Measurements from ENCODE around the gene PRM3.

PRM3 gene

DNA sequence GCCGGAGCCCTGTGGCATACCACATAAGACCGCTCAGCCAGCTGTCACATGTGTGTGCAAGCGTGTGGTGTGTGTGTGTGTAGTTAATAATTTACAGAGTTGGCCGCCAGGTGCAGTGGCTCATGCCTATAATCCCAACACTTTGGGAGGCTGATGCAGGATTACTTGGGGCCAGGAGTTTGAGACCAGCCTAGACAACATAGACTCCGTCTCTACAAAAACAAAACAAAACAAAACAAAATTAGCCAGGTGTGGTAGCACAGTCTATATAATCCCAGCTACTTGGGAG is 37.8 kb downstream of the PRM3 start:
- no peaks in the 10 kb centered on the region for H3K9me3 ChIP-seq (ENCODE audit: control insufficient read depth, insufficient read depth, low read length)
- H3K4me3 ChIP-seq (ENCODE audit: low read depth, low read length), result no peak overlapping the region
- no peaks in the 10 kb centered on the region for H3K36me3 ChIP-seq (ENCODE audit: control insufficient read depth, insufficient read depth, low read length)
- H3K27me3 ChIP-seq (ENCODE audit: control insufficient read depth, insufficient read depth, low read length), result peaks cover 4% of the 10 kb centered on the region; the same call in 1 of the 2 replicates
- no peak overlapping the region for H3K9ac ChIP-seq (ENCODE audit: low read depth, low read length)
- no peak overlapping the region for H3K27ac ChIP-seq (ENCODE audit: low read depth, low read length)
- H3K4me1 ChIP-seq (ENCODE audit: control insufficient read depth, insufficient read depth, low read length), result 0 out of 2 replicates have a peak, but pooled peaks cover 6% of the 10 kb centered on the region

DNA sequence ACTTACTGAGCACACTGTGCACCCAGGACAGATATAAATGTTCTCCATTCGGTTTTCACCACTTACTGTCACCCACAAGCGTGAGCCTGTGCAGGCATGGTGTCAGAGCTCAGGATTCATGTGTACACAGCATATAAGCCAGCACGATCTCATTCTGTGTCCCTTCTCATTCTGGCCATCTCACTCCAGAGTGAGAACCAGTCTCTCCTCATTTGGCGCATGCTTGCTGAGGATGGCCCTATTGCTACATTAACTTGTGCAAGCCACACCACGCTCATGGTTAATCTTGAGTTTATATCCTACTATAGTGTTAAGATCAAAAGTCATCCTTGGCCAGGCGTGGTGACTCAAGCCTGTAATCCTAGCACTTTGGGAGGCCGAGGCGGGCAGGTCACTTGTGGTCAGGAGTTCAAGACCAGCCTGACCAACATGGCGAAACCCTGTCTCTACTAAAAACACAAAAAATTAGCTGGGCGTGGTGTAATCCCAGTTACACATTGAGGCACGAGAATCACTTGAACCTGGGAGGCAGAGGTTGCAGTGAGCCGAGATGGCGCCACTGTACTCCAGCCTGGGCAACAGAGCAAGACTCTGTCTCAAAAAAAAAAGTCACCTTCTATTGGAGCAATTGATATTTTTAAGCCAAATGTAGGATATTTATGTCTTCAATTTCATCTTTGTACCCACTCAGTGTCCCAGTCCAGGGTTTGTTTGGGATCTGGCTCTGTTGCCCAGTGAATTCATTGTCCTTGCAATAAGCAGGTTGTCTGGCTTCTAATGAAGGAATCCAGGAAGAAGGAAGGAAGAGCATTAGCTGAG is 38.3 kb downstream of the PRM3 start:
- H3K9ac ChIP-seq (ENCODE audit: low read depth, low read length), result no peak overlapping the region
- H3K27me3 ChIP-seq (ENCODE audit: control insufficient read depth, insufficient read depth, low read length), result peaks cover 4% of the 10 kb centered on the region; the same call in 1 of the 2 replicates
- H3K4me3 ChIP-seq (ENCODE audit: low read depth, low read length), result no peak overlapping the region
- H3K9me3 ChIP-seq (ENCODE audit: control insufficient read depth, insufficient read depth, low read length), result no peaks in the 10 kb centered on the region
- H3K36me3 ChIP-seq (ENCODE audit: control insufficient read depth, insufficient read depth, low read length), result no peaks in the 10 kb centered on the region
- no peak overlapping the region for H3K27ac ChIP-seq (ENCODE audit: low read depth, low read length)
- 0 out of 2 replicates have a peak, but pooled peaks cover 6% of the 10 kb centered on the region for H3K4me1 ChIP-seq (ENCODE audit: control insufficient read depth, insufficient read depth, low read length)

DNA sequence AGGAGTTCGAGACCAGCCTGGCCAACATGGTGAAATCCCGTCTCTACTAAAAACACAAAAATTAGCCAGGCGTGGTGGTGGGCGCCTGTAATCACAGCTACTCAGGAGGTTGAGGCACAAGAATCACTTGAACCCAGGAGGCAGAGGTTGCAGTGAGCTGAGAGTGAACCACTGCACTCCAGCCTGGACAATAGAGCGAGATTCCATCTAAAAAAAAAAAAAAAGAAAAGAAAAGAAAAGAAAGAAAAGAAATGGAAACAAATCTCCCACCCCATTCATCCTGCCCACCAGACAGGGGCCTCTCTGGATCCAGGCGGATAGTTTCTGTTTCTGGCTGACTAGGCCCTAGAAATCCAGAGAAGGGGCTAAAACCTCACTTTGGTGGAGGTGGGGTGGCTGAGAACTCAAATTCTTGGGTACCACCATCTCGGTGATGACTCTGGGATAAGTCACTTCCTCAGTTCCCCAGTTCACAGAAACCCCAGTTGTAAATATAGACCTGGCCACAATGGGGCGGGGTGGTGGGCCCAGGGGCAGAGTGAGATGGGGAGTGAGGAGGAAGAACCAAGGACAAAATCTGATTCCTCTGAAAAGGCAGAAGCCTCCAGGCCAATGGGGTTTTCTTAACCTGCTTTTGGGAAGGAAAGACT is 39.6 kb downstream of the PRM3 start:
- Histone ChIP-seq H3K36me3 (ENCODE audit: control insufficient read depth, insufficient read depth, low read length) (no peaks in the 10 kb centered on the region), H3K27me3 (ENCODE audit: control insufficient read depth, insufficient read depth, low read length) (peaks cover 4% of the 10 kb centered on the region; the same call in 1 of the 2 replicates), H3K9ac (ENCODE audit: low read depth, low read length) (no peak overlapping the region), H3K4me3 (ENCODE audit: low read depth, low read length) (no peak overlapping the region), H3K9me3 (ENCODE audit: control insufficient read depth, insufficient read depth, low read length) (no peaks in the 10 kb centered on the region), H3K4me1 (ENCODE audit: control insufficient read depth, insufficient read depth, low read length) (0 out of 2 replicates have a peak, but pooled peaks cover 6% of the 10 kb centered on the region), H3K27ac (ENCODE audit: low read depth, low read length) (no peak overlapping the region)

DNA sequence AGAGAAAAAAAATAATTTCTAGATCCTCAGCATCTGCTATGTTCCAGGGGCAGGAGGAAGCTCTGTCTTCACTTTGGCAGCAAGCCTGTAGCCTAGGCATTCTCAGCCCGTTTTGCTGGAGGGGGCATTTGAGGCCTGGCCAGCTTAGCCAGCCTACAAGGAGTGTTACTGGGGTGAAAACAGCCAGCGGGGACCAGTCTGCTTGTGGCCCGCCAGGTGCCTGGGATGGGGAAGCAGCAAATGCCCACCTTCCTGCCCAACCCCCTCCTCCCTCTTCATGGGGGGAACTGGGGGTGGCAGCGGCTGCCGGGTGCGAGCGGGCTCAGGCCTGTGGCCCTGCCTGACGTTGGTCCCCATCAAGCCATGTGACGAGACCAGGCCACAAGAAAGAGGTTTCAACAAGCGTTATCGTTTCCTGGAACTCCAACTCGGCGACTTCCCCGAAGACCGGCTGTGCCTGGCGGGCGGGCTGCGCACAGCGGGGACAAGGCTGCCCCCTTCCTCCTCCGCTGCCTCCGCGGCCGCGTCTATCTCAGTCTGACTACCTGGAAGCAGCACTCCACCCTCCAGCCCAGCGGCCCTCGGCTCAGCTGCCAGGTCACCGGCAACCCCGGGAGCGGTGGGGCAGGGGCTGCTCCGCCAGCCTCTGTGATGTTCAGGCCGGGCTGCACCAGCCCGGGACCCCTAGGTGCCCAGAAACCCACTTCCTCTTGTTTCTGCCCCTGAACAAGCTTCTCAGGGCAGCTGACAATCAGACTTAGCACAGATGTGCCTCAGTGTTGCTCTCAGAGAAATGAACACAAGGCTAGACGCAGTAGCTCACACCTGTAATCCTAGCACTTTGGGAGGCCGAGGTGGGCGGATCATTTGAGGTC is 40.3 kb downstream of the PRM3 start:
- Histone ChIP-seq H3K9ac (ENCODE audit: low read depth, low read length) (no peak overlapping the region), H3K36me3 (ENCODE audit: control insufficient read depth, insufficient read depth, low read length) (no peaks in the 10 kb centered on the region), H3K4me1 (ENCODE audit: control insufficient read depth, insufficient read depth, low read length) (0 out of 2 replicates have a peak, but pooled peaks cover 6% of the 10 kb centered on the region), H3K27ac (ENCODE audit: low read depth, low read length) (no peak overlapping the region), H3K9me3 (ENCODE audit: control insufficient read depth, insufficient read depth, low read length) (no peaks in the 10 kb centered on the region), H3K27me3 (ENCODE audit: control insufficient read depth, insufficient read depth, low read length) (peaks cover 4% of the 10 kb centered on the region; the same call in 1 of the 2 replicates), H3K4me3 (ENCODE audit: low read depth, low read length) (no peak overlapping the region)

DNA sequence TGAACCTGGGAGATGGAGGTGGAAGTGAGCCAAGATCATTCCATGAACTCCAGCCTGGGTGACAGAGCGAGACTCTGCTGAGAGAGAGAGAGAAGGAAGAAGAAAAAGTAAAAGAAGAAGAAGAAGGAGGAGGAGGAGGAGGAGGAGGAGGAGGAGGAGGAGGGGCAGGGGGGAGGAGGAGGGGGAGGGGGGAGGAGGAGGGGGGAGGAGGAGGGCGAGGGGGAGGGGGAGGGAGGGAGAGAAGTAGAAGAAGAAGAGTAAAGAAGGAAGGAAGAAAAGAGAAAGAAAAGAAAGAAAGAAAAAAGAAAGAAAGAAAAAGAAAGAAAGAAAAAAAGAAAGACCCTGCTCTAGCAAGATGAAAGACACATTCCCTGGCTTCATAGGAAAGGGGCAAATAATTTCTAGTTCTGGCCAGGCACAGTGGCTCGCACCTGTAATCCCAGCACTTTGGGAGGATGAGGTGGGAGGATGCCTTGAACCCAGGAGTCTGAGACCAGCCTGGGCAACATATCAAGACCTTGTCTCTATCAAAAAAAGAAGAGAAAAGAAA is 41.1 kb downstream of the PRM3 start:
- no peaks in the 10 kb centered on the region for H3K9me3 ChIP-seq (ENCODE audit: control insufficient read depth, insufficient read depth, low read length)
- H3K27ac ChIP-seq (ENCODE audit: low read depth, low read length), result no peak overlapping the region
- peaks cover 4% of the 10 kb centered on the region; the same call in 1 of the 2 replicates for H3K27me3 ChIP-seq (ENCODE audit: control insufficient read depth, insufficient read depth, low read length)
- H3K36me3 ChIP-seq (ENCODE audit: control insufficient read depth, insufficient read depth, low read length), result no peaks in the 10 kb centered on the region
- H3K4me1 ChIP-seq (ENCODE audit: control insufficient read depth, insufficient read depth, low read length), result 0 out of 2 replicates have a peak, but pooled peaks cover 6% of the 10 kb centered on the region
- no peak overlapping the region for H3K9ac ChIP-seq (ENCODE audit: low read depth, low read length)
- H3K4me3 ChIP-seq (ENCODE audit: low read depth, low read length), result no peak overlapping the region

DNA sequence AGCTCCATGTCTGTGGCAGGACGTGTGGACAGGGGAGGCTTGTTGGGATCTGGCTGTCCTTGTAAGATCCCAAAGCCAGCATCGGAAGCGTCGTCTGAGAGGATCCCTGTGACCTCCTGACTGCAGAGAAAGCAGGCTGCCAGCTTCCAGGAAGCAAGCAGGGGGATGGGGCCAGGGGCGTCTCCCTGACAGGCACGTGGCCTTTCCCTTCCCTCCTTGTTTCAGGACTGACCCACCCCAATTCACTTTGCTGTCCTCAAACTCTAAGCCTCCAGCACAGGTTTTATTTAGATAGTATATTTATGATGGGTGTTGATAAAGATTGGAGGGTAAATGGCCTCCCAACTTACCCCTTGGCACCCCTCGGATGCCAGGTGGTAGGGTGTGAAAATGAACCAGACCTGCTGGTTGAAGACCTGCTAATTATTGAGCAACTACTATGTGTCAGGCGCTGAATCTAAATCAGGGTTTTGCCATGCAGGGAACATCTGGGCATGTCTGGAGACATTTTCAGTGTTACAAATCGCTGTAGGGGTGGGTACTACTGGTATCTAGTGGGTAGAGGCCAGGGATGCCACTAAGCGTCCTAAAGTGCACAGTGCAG is 42.0 kb downstream of the PRM3 start:
- Histone ChIP-seq H3K4me1 (ENCODE audit: control insufficient read depth, insufficient read depth, low read length) (0 out of 2 replicates have a peak, but pooled peaks cover 6% of the 10 kb centered on the region), H3K27ac (ENCODE audit: low read depth, low read length) (no peak overlapping the region), H3K36me3 (ENCODE audit: control insufficient read depth, insufficient read depth, low read length) (no peaks in the 10 kb centered on the region), H3K27me3 (ENCODE audit: control insufficient read depth, insufficient read depth, low read length) (peaks cover 4% of the 10 kb centered on the region; the same call in 1 of the 2 replicates), H3K9ac (ENCODE audit: low read depth, low read length) (no peak overlapping the region), H3K9me3 (ENCODE audit: control insufficient read depth, insufficient read depth, low read length) (no peaks in the 10 kb centered on the region), H3K4me3 (ENCODE audit: low read depth, low read length) (no peak overlapping the region)

DNA sequence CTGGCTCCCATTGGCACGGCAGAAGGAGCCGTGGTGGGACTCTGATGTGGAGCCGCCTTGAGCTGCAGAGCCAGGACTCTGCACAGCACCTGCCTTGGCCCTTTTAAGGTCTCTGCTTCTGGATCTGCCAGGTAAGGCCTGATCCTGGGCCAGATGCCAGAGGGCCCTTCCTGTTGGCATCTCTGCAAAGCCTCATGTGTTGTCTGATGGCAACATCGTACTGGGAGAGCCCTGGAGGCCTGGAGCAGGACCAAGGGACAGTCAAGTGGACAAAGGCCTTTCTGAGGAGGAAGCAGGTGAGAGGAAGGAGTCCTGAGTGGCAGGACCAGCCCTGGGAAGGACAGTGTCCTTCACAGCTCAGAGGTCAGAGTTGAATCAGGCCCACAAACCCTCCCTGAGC is 43.5 kb downstream of the PRM3 start:
- Histone ChIP-seq H3K27ac (ENCODE audit: low read depth, low read length) (no peak overlapping the region), H3K9me3 (ENCODE audit: control insufficient read depth, insufficient read depth, low read length) (no peaks in the 10 kb centered on the region), H3K9ac (ENCODE audit: low read depth, low read length) (no peak overlapping the region), H3K4me3 (ENCODE audit: low read depth, low read length) (no peak overlapping the region), H3K4me1 (ENCODE audit: control insufficient read depth, insufficient read depth, low read length) (0 out of 2 replicates have a peak, but pooled peaks cover 6% of the 10 kb centered on the region), H3K27me3 (ENCODE audit: control insufficient read depth, insufficient read depth, low read length) (peaks cover 4% of the 10 kb centered on the region; the same call in 1 of the 2 replicates), H3K36me3 (ENCODE audit: control insufficient read depth, insufficient read depth, low read length) (no peaks in the 10 kb centered on the region)

DNA sequence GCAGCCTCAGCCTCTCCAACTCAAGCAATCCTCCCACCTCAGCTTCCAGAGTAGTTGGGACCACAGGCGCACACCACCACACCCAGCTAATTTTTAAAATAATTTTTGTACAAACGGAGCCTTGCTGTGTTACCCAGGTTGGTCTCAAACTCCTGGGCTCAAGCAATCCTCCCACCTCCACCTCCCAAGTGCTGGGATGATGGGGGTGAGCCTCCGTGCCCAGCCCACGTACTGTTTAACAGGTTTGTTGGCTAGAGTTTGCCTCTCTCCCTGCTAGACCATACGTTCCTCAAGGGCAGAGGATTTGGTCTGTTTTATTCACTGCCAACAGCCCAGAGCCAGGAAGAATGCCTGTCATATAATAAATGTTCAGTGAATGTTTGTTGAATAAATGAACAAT is 44.0 kb downstream of the PRM3 start:
- Histone ChIP-seq H3K27ac (ENCODE audit: low read depth, low read length) (no peak overlapping the region), H3K4me3 (ENCODE audit: low read depth, low read length) (no peak overlapping the region), H3K36me3 (ENCODE audit: control insufficient read depth, insufficient read depth, low read length) (no peaks in the 10 kb centered on the region), H3K9ac (ENCODE audit: low read depth, low read length) (no peak overlapping the region), H3K4me1 (ENCODE audit: control insufficient read depth, insufficient read depth, low read length) (0 out of 2 replicates have a peak, but pooled peaks cover 6% of the 10 kb centered on the region), H3K27me3 (ENCODE audit: control insufficient read depth, insufficient read depth, low read length) (peaks cover 4% of the 10 kb centered on the region; the same call in 1 of the 2 replicates), H3K9me3 (ENCODE audit: control insufficient read depth, insufficient read depth, low read length) (no peaks in the 10 kb centered on the region)

DNA sequence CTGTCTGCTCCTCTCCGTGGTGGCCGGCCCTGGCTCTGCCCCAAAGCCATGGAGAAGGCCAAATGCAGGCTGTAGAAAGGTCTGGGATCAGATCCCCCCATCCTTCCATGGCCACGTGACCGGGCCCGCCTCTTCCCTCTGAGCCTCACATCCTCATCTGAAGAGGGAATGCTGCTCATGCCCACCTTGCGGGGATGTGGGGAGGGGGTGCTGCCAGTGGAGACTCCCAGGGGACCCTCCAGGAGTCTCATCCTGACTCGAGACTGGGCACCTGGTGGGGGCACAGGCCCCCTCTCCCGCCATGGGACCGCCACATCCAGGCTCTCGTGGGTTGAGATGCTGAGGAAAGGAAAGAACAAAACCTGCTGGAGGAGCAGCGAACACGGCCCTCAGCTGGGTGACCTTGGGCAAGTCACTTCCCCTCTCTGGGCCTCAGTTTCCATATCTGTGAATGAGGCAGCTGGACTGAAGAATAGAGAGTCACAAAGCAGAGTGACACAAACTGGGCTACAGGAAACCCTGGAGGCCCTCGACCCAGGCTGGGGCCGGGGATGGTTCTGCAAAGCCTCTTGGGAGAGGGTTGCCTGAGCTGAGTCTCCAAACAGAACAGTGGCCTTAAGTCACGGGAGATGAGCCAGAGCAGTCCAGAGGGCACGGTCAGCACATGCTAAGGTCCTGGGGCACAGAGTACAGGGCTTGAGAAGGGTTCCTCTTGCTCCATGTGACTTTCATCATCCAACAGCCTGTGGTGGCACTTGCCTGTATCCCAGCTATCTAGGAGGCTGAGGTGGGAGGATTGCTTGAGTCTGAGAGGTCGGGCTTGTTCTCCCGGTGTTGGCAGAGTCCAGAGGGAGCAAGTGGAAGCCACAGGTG is 47.5 kb downstream of the PRM3 start:
- Histone ChIP-seq H3K27me3 (ENCODE audit: control insufficient read depth, insufficient read depth, low read length) (no peaks in the 10 kb centered on the region), H3K4me3 (ENCODE audit: low read depth, low read length) (no peak overlapping the region), H3K27ac (ENCODE audit: low read depth, low read length) (no peak overlapping the region), H3K9ac (ENCODE audit: low read depth, low read length) (no peak overlapping the region), H3K9me3 (ENCODE audit: control insufficient read depth, insufficient read depth, low read length) (no peaks in the 10 kb centered on the region), H3K4me1 (ENCODE audit: control insufficient read depth, insufficient read depth, low read length) (no peaks in the 10 kb centered on the region), H3K36me3 (ENCODE audit: control insufficient read depth, insufficient read depth, low read length) (no peaks in the 10 kb centered on the region)
